ENCODE results near the gene ROR2.

The ROR2 gene

GRCh38 chr9:91935066-91935749, 14.8 kb downstream of the ROR2 start:
- no peak for TF ChIP-seq REST (IDR thresholded peaks at IDR 0.05; ENCODE audit: low read depth)
- TF ChIP-seq YY1 (IDR thresholded peaks at IDR 0.05; ENCODE audit: low read depth) = no peak
- no peak for TF ChIP-seq MAX (IDR thresholded peaks at IDR 0.05)
- no peak for TF ChIP-seq EGR1 (IDR thresholded peaks at IDR 0.05)
- no peak for TF ChIP-seq TAF1 (IDR thresholded peaks at IDR 0.05; ENCODE audit: low read depth)
- no peak for TF ChIP-seq TEAD4 (IDR thresholded peaks at IDR 0.05)
- no peak for TF ChIP-seq NFIC (IDR thresholded peaks at IDR 0.05)
- no peak for TF ChIP-seq CEBPB (IDR thresholded peaks at IDR 0.05)
- no peak for TF ChIP-seq CREB1 (IDR thresholded peaks at IDR 0.05; ENCODE audit: low read depth)
- no peak for TF ChIP-seq ZBTB7A (IDR thresholded peaks at IDR 0.05; ENCODE audit: low read depth)
- TF ChIP-seq RAD21 (IDR thresholded peaks at IDR 0.05; ENCODE audit: low read depth) = no peak
- TF ChIP-seq, protein P1, sequence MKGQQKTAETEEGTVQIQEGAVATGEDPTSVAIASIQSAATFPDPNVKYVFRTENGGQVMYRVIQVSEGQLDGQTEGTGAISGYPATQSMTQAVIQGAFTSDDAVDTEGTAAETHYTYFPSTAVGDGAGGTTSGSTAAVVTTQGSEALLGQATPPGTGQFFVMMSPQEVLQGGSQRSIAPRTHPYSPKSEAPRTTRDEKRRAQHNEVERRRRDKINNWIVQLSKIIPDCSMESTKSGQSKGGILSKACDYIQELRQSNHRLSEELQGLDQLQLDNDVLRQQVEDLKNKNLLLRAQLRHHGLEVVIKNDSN (IDR thresholded peaks at IDR 0.05) = no peak
- TF ChIP-seq FOXM1 (IDR thresholded peaks at IDR 0.05; ENCODE audit: borderline replicate concordance, low read depth) = no peak
- no peak for TF ChIP-seq TCF12 (IDR thresholded peaks at IDR 0.05; ENCODE audit: low read depth)

DNA sequence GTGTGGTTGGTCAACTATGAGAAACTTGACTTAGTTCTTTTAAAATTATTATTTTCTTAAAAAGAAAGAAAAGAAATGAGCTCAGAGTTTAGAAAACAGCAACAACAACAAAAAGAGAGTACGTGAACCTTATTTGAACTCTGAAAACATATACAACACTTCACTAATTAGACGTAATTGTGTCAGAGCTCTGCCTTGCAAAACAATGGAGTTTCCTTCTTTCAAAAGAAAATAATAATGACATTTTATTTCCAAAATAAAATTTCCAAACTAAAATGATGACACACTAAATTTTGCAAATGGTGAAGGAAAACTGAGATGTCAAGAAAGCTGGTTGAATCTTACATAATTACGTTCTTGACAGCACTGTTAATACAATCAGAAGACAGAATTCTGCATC, 15.4 kb downstream of the ROR2 start:
- no peak for TF ChIP-seq TEAD4 (IDR thresholded peaks at IDR 0.05)
- TF ChIP-seq CEBPB (IDR thresholded peaks at IDR 0.05) = no peak
- no peak for TF ChIP-seq MAX (IDR thresholded peaks at IDR 0.05)

DNA sequence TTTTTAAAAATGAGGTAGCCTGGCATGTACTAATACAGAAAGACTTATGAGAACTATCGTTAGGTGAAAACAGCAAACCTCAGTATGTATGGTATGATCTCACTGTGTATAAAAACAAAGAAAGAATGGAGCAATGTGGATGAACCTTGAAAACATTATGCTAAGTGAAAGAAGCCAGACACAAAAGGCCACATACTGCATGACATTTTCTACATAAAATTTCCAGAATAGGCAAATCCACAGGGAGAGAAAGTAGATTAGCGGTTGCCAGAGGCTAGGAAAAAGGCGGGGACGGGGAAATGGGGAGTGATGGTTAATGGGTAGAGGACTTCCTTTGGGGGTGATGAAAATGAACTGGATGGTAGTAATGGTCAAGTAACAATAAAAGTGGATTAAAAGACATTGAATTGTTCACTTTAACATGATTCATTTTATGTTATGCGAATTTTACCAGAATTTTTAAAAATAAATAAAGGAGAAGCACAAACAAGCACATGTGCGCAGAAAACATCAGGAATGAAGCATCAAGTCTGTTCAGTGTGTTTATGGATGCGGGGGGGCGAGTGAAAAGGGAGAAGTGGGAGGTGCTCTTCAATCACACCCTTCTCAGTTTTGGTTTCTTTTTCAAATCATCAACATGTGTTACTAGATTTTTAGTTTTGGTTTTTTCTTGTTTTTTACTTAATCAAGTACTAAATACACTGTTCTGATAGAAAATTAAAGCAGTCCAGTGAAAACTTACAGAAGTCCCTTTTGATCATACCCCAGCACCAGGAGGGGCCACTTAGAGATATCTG, 16.3 kb downstream of the ROR2 start:
- TF ChIP-seq TEAD4 (IDR thresholded peaks at IDR 0.05) (no peak), TAF1 (IDR thresholded peaks at IDR 0.05; ENCODE audit: low read depth) (no peak), CREB1 (IDR thresholded peaks at IDR 0.05; ENCODE audit: low read depth) (no peak), YY1 (IDR thresholded peaks at IDR 0.05; ENCODE audit: low read depth) (no peak)

DNA sequence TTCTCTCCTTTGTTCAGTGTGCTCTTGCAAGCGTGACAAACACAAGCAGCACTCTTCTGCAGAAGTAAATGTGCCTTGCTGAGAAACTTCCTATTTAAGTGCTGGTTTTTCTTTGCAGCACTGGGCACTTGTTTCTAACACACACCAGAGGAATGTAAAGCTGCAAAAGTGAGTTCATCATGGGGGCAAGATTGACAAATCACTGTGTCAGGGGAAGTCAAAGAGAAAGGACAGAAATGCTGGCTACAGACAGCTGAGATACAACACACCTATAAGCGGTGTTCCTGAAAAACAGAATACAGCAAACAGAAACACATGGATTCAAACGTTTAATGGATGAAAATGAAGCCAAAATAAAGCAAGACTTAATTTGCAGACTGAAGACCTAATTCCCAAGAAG, 19.6 kb downstream of the ROR2 start:
- TF ChIP-seq, protein P1 (IDR thresholded peaks at IDR 0.05) = no peak

DNA sequence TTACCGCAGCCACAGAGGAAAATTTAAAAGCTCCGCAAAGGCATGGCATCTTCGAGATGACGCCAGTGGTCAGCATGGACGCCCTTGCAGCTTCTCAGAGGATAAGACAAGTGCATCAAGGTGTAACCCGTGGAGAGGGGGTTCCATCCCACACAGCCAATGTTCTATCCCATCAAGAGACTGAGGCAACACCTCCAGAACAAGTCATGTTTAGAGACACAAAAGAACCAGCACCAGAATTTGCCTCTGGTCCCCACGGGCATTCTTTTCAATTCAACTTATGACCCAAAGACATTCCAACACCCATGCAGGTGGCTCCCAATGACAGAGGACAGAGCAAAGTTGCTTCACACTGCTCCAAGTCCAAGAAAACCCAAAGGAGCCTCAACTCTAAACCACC, 20.7 kb downstream of the ROR2 start:
- TF ChIP-seq TEAD4 (IDR thresholded peaks at IDR 0.05) (no peak), RAD21 (IDR thresholded peaks at IDR 0.05; ENCODE audit: low read depth) (no peak), FOXM1 (IDR thresholded peaks at IDR 0.05; ENCODE audit: borderline replicate concordance, low read depth) (no peak), EP300 (IDR thresholded peaks at IDR 0.05; ENCODE audit: borderline replicate concordance) (no peak), NFIC (IDR thresholded peaks at IDR 0.05) (no peak), CREB1 (IDR thresholded peaks at IDR 0.05; ENCODE audit: low read depth) (no peak), TCF12 (IDR thresholded peaks at IDR 0.05; ENCODE audit: low read depth) (no peak), YY1 (IDR thresholded peaks at IDR 0.05; ENCODE audit: low read depth) (no peak), MAX (IDR thresholded peaks at IDR 0.05) (no peak), CEBPB (IDR thresholded peaks at IDR 0.05) (no peak), REST (IDR thresholded peaks at IDR 0.05; ENCODE audit: low read depth) (no peak), ZBTB7A (IDR thresholded peaks at IDR 0.05; ENCODE audit: low read depth) (no peak), TAF1 (IDR thresholded peaks at IDR 0.05; ENCODE audit: low read depth) (no peak), EGR1 (IDR thresholded peaks at IDR 0.05) (no peak)
- TF ChIP-seq, protein P1 (IDR thresholded peaks at IDR 0.05) = no peak

Data from Ishikawa (cell line).